Endometrial microvascular endothelial cells (primary cell): Measurements from ENCODE around the gene XPO6. TPM values are rescaled to one million over a fixed set of nuclear protein-coding genes. Genes with fewer than 3 reads are reported as not detected.

ENCODE experiments used
- in situ Hi-C: cut with HindIII; loops from 2 replicates; pipeline ENCODE4 v1.10.0; 2017; ENCODE audit warnings: low sequenced_read_pairs, low pct_unique_long_range_greater_than_20kb; ENCODE audit errors: inconsistent ontology term
- total RNA-seq: library from RNA; depleted of rRNA; stranded (reverse); fragments of >200 nt; gene quantifications from one replicate; pipeline ENCODE4 v1.2.3, GENCODE V29; 2015; ENCODE audit errors: inconsistent ontology term

XPO6 gene
- total RNA-seq, 1 donor from 2014 or later: 179 TPM

DNA sequence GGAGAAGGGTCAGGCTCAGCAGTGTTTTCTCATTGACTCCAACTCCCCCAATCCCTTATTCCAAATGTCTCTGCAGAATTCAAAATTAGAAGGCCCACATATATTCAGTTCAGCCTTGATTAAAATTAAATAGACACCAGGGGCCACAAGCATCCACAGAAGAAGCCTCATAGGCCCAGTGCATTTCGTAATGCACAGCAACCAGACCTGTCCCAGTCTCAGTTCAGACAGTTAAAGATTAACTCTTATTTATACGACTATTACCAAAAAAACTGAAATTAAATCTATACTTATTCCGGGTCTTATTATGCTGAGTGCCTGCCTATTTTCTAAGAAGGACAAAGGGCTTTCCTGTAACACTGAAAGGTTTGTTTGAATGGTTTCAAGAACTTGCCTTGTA is 106.5 kb downstream of the XPO6 start:
- in situ Hi-C loops: no loop called here

DNA sequence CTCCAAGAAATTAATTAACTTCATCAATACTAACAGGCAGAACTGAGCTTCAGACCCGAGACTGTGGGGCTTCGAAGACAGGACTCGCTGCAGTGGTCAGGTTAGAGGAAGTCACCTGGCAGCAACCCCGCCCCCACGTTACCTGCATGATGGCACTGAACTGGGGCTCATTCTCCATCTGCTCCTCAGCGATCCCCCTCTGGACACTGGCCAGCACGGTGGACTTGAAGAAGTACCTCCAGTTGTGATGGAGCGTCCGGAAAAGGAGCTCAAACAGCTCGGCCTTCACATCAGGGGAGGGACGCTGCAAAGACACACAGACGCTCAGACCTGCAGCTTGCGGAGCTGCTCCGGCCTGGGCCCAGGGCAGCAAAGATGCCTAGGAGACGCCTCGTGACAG is 107.4 kb downstream of the XPO6 start:
- in situ Hi-C loops: no loop called here

DNA sequence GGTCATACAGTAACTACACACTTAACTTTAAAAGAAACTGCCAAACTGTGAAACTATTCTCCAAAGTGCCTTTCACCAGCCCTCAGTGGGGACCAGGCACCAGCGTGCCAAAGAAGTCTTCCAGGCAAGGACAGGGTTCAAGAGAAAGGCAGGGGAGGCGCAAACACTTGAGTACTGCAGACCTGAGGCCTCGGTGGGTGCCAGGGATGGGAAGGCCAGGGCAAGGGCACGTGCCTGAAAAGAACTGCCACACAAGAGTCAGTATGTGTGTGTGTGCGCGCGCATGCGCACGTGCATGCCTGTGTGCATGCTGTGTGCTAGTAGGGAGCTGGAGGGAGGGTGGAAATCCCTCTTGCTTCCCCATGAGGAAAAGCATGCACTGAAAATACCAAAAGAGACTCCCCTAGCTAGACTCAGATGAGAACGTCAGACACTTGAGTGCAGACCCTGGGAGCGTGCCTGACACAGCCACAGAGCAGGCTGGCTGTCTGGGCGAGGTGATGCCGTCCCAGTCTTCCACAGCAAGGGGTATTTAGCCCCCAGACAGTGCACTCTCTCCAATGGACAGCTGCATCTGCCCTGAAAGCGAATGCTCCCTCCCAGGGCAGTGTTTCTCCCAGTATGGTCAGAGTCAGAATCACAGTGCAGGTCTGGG is 108.1 kb downstream of the XPO6 start:
- in situ Hi-C loops: no loop called here

DNA sequence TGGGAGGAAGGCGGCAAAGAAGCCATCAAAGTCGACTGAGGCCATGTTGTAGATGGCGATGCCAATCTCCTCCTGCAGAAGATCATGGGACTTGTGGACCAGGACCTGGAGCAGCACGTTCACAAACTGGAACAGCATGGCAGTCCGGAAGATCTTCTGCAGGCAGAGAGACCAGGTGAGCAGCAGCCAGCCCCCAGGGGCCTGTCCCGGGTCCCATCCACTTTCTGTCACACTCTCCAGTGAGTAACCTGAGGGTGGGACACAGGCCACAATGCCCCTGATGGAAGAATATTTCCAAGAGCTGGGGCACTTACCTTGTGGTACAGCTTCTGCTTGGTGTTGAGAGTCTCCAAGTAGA is 110.3 kb downstream of the XPO6 start:
- in situ Hi-C loops: no loop called here

DNA sequence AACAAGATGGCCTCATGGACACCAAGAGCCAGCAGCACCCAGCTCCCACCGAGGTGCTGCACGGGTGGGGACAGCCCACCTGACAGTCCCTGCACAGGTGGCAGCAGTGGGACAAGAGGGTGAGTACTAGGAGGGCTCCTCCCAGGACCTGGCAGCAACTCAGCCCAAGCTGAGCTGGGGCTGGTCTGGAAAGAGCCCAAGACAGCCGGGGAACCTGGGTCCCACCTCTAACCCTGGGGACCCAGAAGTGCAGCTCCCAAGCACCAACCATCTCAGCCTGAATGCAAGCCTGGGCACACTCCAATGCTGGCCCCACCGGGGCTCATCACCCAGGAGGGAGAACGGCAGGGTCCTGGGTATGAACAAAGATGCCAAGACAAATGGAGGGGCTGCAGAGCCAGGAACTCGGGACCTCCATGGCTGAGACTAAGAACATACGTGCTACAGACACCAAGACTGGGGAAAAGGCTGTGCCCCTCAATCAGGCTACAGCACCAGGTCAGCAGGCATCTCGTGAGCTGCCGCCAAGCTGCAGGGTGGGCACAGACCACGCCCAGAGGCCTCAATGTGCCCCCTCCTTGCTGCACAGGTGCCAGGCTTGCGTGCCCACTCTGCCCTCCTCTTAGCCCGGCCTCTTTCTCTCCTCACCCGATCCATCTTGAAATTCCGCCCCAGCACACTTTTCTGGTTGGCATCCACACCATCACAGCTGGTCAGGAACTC is 110.8 kb downstream of the XPO6 start:
- in situ Hi-C loops: no loop called here

DNA sequence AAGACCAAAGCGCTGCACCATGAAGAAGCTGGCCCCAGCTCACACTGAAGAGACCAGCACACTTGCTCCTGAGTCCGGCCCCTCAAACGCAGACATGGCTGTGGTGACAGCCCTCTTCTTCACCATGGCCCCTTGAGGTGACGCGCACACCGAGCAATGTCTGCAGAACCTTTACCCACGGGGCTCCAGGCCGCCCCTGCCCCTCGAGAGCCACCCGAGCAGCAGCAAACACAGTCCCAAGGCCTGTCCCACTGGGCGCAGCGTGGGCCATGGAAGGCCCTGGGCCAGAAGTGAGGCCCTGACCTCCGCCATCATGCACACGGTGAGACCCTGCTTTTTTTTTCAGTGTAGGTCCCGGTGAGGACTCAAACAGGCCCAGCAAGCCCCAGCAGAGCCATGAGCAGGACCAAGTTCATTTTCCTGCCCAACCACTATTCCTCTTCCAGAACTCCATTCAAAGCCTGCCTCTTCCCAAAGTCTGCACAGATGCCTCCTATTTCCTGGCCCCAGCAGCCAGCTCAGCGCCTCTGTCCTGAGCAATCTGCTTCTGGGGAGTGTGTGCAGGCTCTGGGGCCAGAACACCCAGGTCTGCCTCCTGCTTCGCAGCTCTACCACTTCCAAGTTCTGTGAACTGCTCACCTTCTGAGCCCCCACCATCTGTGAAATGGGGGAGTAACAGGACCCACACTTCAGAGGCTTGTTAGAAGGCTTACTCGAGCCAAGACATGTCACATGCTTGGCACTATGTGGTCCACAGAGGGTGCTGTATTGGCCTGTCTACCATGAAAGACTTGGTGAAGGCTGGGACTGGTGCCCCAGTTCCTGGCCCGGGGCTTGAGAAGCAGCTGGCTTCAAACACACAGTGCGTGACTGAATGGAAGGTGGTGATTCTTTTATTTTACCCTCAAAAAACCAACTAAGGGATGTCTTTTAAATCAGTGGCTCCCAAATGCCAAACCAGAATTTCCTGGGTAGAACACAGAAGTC is 112.5 kb downstream of the XPO6 start:
- in situ Hi-C loops: no loop called here

DNA sequence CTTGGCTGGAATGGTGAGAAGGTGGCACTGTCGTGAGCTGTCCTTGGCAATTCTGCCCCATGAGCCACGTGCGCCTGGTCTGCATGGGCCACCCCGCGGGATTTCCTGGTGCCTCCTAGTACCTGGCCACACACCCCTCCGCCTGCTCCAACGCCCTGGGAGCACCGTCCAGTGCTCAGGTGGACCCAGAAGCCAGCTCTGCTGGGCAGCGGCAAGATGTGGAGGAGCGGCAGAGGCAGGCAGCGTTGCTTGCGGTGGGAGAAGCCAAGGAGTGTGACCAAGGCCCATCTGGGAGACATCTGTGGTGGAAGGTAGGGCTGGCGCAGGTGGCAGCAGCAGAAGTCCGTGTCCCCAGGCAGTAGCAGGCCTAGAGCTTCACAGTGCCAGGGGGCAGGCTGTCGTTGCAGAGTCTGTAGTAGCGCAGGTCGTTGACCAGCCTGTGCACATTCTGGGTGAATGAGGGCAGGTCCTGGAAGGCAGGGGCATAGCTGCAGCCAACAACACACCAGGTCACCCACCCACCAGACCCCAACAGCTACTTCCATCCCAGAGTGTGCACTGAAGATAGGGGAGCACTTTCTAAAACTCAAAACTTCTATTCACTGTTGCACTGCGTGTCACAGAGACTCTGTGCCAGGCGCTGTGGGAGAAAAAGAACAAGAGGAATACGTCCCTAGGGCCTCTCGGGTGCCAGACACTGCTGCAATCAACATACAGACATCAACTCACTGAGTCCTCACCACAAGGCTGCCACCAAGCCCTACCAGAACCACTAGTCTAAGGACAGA is 113.4 kb downstream of the XPO6 start:
- in situ Hi-C loops: no loop called here

DNA sequence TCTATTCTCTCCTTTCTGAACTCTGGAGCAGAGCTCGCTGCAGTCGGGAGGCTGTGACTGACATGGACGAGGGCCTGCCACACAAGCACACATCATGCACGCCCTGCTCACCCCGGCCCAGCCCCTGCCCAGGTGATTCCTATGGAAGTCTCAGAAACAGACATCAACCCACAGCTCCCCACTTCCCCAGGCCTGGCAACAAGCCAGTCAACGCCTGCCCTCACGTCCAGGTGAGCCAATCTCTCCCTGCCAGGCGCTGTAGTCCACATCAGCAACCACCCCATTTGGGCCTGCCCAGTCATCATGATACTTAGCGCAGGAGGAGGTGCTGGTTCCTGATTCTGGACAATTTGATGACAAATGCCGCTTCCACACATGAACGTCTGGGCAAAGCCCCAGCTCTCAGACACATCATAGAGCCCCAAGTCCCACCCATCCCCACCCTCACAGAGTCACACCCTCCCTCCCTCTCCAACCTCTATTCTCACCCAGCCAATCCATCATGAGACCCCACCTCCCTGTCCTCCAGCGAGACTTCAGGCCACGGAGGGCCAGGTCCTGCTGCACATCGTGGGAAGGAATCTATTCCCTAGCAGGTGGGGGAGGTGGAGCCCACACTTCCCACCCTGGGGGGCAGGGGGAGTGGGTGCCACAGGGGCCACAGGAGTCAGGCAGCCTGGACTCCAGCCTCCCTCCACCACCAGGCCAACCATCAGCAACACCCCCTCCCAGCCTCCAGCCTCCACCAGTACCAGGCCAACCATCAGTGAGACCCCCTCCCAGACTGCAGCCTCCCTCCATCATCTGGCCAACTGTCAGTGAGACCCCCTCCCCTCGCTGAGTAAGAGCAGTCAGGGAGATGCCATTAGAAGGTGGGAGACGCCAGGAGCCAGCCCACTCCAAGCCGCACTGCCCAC is 114.5 kb downstream of the XPO6 start:
- in situ Hi-C loops: no loop called here

DNA sequence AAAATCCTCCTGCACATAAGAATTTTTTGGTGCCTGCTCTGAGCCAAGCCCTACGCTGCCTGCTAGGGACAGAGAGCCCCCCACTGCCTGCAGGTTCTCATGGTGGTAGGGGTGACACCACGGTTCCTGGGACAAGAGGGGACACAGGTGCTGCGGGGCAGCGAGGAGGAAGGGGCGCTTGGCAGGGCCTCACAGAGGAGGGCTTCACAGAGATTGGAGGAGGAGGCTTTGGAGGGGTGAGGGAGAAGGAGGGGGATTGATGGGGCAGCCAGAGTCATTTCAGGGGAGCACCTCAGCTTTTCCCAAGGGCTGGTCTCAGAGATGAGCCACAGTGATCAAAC is 118.4 kb downstream of the XPO6 start:
- in situ Hi-C loops: no loop called here

DNA sequence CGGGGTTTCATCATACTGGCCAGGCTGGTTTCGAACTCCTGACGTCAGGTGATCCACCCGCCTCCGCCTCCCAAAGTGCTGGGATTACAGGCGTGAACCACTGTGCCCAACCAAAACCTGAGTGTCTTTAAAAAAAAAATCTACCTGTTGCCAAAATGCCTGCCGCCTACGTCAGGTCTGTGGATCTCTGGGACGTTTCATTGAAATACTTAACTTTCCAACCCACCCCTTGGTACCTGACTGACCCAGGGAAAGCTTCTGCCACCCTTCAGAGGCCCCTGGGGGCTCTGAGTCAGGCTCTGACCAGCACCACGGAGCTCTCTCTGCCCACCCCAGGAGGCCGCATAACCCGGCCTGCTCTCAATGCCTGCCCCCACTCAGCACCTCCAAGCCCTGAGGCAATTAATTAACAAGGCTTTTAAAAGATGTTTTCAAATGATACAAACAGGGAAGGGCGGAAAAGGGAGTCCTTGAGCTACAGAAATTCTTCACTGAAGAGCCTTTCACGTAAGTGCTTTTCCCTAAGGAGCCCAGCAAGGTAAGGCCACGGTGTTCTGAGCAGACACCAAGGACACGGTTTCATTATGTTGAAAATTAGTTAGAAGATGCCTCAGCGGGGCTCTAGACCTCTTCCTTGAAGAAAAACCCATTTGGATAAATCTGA is 118.9 kb downstream of the XPO6 start:
- in situ Hi-C loops: no loop called here

DNA sequence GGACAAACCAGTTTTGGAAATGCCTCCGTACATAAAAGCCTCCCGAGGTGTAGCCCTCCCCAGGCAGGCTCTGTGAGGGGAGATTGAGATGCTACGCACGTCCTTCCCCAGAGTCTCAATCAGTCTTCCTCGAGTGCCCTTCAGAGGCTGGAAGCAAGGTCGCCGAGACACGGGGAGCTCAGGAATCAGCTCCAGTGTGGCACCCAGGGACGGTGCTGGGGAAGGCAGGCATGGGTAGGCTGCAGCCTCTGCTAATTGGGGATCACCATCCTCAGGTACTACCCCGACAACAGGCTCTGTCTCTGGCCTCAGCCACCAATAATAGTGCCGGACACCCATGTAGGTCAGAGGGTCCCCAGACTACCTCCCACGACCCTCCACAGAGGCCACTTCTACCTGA is 120.1 kb downstream of the XPO6 start:
- in situ Hi-C loops: no loop called here

DNA sequence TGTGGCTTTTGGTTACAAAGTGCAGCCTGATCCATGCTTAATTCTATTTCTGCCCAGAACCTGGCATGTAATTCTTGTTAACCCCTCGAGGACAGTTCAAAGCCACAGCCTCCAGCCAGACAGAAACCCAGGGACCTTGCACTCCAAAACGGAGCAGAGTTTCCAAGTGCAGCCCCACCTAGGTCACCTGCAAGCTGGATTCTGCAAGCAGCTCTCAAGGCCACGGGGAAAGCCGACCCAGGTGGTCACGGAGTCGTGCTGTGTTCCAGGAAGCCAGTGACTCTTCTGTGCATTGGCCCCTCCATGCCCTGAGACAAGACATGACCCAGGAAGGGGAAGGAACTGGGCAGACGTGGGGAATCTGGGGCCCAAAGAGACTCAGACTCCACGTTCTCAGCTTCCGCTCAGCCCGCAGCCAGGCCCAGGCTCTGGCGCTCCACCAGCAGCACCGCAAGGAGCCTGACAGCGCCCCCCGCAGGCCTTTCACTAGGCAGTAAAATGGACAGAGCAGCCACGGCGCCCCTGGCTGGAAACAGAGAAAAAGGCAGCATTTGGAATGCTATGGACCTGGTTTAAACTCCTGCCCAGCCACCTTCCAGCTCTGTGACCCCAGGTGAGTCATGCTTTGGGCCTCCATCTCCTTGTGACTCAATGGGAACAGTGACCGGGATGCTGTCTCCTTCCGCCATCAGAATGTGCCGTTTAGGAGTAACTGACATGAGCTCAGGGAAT is 121.0 kb downstream of the XPO6 start:
- in situ Hi-C loops: no loop called here

DNA sequence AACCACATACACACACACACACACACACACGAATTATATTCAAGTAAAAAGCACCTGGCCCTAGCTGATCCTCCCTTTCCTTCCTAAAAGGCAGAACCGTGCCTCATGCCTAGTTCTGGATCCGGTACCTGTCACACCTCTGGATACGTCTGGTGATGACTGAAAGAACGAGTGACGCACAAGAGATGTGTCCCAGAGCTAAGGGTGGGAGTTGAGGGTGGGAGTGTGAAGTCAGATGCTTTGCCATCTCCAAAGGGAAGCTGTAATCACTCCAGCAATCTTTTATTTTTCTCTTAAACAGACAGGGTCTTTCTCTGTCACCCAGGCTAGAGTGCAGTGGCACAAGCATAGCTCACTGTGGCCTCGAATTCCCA is 121.8 kb downstream of the XPO6 start:
- in situ Hi-C loops: no loop called here

DNA sequence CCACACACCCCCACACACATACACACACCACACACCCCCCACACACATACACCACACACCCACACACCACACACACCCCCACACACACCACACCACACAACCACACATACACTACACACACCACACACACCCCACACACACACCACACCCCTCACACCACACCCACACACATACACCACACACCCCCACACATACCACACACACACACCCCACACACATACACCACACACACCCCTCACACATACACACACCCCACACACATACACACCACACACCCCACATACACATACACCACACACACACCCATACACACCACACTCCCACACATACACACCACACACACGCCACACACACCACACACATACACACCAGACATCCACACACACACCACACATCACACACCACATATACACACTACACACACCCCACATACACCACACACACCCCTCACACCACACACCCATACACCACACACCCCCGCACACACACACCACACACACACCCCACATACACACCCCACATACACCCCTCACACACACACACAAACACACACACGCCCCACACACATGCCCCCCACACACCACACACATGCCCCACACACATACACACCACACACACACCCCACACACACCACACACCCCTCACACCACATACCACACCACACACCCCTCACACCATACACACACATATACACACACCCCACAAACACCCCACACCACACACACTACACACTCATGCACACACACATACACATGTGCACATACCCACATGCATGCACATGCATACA is 122.4 kb downstream of the XPO6 start:
- in situ Hi-C loops: no loop called here

DNA sequence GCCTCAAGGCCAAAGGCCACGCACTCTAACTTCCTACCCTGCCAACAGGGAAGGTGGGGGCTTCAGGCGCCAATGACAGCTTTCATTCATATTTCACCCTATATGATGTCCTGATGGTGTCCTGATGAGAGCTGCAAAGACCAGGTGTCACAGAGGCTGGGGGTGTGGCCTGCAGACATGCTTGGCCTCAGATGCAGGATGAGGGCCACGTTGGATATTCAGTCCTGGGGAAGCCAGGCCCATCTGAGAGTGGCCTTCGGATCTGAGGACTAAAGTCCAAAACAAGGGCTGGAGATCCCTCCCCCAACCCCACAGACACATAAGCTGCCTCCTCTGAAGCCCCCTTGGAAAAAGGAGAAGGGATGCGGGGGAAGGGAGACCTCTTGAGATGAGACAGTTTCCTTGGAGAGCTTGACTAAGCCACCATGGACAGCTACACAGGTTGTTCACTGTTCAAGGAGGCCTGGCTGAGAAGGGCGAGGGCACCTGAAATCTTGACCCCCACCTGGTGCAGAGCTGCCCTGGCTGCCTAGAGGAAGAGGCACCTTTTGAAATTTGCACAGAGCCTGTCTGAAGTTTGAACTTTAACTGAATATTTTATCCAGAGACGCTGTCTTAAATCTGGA is 124.0 kb downstream of the XPO6 start:
- in situ Hi-C loops: no loop called here

DNA sequence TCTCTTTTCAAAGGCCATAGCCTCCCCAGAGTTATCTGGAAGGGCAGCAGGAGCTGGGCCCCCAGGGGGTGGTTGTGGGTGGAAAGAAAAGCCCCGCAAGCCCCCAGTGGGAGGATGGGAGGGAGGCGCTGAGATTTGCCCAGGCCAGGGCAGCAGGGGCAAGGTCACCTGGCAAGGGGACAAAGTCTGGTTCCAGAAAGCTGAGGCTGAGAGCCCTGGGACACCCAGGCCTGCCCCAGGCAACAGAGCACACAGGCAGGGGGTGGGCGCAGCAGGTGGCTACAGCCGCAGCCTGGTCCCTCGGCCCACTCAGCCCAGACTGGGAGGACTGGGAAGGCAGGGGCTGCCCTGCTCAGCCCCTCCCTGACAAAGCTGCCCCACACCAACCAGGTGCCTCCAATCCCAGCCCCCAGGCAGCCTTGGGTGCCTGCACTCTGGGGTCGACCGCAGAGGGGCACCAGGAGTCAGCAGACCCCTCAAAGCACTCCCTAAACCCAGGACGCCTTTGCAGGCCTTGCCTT is 124.6 kb downstream of the XPO6 start:
- in situ Hi-C loops: no loop called here
